Measurements from ENCODE around the gene AAK1. TPM values are rescaled to one million over a fixed set of nuclear protein-coding genes. Genes with fewer than 3 reads are reported as not detected.
A peak's percentile ranks its signal among the peaks of the same experiment; 100 is the strongest.

The AAK1 gene
- total and polyA plus RNA-seq, 10 of the 15 experiments (the other 5 are each of a cell fraction or from before 2014, with no cell fraction given), result 2.9 to 41.4 (median 17.5) TPM

GRCh38 chr2:69535817-69536241 is 107.7 kb downstream of the AAK1 start:
- SMC1A ChIA-PET (ENCODE audit: uncharacterized antibody, unreplicated experiment), result interaction anchor here (1.3 kb wide), 2 partner anchors 9 to 19 kb away, joined by 3 read pairs; no protein-coding TSS in a partner anchor
- Histone ChIP-seq H3K4me1 (ENCODE audit: control insufficient read depth, insufficient read depth, low read length) (peaks cover 12% of the 10 kb centered on the region), H3K9me3 (replicated peaks; ENCODE audit: control insufficient read depth, insufficient read depth, low read length) (no peaks in the 10 kb centered on the region; the same call in 1 of the 3 replicates), H2AFZ (ENCODE audit: control insufficient read depth, low read depth, low read length) (no peak overlapping the region), H3K4me2 (ENCODE audit: control insufficient read depth, insufficient read depth) (peak overlapping the region; percentile 69), H3K9ac (ENCODE audit: control insufficient read depth, insufficient read depth, low read length) (no peak overlapping the region), H3K36me3 (ENCODE audit: control insufficient read depth in 2 of 2, insufficient read depth in 2 of 2, low read length in 1 of 2) (peaks cover 0 to 6% of the 10 kb centered on the region in 2 experiments), H3K27ac (ENCODE audit: control insufficient read depth, insufficient read depth) (peak overlapping the region; percentile 45), H3K4me3 (no peak overlapping the region), H3K27me3 (replicated peaks in 1 of 2; ENCODE audit: control insufficient read depth in 2 of 2, insufficient read depth in 2 of 2, low read length in 1 of 2) (no peaks in the 10 kb centered on the region), H4K20me1 (ENCODE audit: control insufficient read depth, insufficient read depth) (no peaks in the 10 kb centered on the region), H3K79me2 (ENCODE audit: control insufficient read depth, insufficient read depth, low read length) (no peaks in the 10 kb centered on the region)
- RAD21 ChIA-PET (ENCODE audit: unreplicated experiment), result interaction anchor here (1.0 to 1.2 kb wide), 2 partner anchors 9 to 29 kb away, joined by 3 to 4 read pairs; no protein-coding TSS in a partner anchor
- intact Hi-C loops (cut with micrococcal nuclease; ENCODE audit: unreplicated experiment) (no loop called here), in situ Hi-C loops (cut with MboI) (no loop called here)
- no TSS peak for BruUV-seq (replicated peaks)
- FAIRE-seq (no peak), DNase-seq (ENCODE audit: low read depth, low spot score) (no peak), ATAC-seq (peak; percentile 90)
- 84% methylated on average over 5 of the region's 5 CpGs for WGBS (ENCODE audit: insufficient coverage, insufficient replicate concordance, low lambda C conversion rate, missing lambda C conversion rate)
- CTCF ChIA-PET, result interaction anchor here (0.6 to 1.3 kb wide), 3 partner anchors 29 to 98 kb away, joined by 3 to 4 read pairs (median 3); no protein-coding TSS in a partner anchor
- POLR2A ChIA-PET, result no interaction called here
- TF ChIP-seq SKIL (IDR thresholded peaks at IDR 0.05; ENCODE audit: low read depth, poor library complexity, severe bottlenecking), result peak; percentile 28
- peak; percentile 28; the same call in 1 of the 2 replicates for TF ChIP-seq MTA2 (IDR thresholded peaks at IDR 0.05; ENCODE audit: low read depth)
- 0 out of 4 replicates have a peak, but pooled peaks of 1 of the 2 experiments have one; percentile 26 for TF ChIP-seq EP300 (IDR thresholded peaks at IDR 0.05; ENCODE audit: borderline replicate concordance in 1 of 2, control insufficient read depth in 1 of 2, low read depth in 2 of 2, low read length in 2 of 2)
- TF ChIP-seq, protein P1, sequence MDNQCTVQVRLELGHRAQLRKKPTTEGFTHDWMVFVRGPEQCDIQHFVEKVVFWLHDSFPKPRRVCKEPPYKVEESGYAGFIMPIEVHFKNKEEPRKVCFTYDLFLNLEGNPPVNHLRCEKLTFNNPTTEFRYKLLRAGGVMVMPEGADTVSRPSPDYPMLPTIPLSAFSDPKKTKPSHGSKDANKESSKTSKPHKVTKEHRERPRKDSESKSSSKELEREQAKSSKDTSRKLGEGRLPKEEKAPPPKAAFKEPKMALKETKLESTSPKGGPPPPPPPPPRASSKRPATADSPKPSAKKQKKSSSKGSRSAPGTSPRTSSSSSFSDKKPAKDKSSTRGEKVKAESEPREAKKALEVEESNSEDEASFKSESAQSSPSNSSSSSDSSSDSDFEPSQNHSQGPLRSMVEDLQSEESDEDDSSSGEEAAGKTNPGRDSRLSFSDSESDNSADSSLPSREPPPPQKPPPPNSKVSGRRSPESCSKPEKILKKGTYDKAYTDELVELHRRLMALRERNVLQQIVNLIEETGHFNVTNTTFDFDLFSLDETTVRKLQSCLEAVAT (IDR thresholded peaks at IDR 0.05), result peak; percentile 68; the same call in 1 of the 2 replicates
- no peak for TF ChIP-seq ZNF274 (IDR thresholded peaks at IDR 0.05; ENCODE audit: insufficient read depth, insufficient read length)
- 0 out of 2 replicates have a peak, but pooled peaks have one; percentile 26 for TF ChIP-seq DPF2 (IDR thresholded peaks at IDR 0.05)
- TF ChIP-seq CBX5 (IDR thresholded peaks at IDR 0.05; ENCODE audit: low read depth), result no peak
- TF ChIP-seq IRF4 (IDR thresholded peaks at IDR 0.05; ENCODE audit: low read depth, low read length), result no peak
- no peak for TF ChIP-seq ZNF622 (IDR thresholded peaks at IDR 0.05)
- TF ChIP-seq RUNX3 (IDR thresholded peaks at IDR 0.05; ENCODE audit: low read length), result no peak
- no peak for TF ChIP-seq CEBPZ (IDR thresholded peaks at IDR 0.05; ENCODE audit: low read depth, low read length)
- TF ChIP-seq KDM1A (IDR thresholded peaks at IDR 0.05; ENCODE audit: borderline replicate concordance), result no peak
- TF ChIP-seq IKZF1 (conservative IDR thresholded peaks at IDR 0.05), result 0 out of 2 replicates have a peak, but pooled peaks have one; percentile 5
- TF ChIP-seq, protein P2, sequence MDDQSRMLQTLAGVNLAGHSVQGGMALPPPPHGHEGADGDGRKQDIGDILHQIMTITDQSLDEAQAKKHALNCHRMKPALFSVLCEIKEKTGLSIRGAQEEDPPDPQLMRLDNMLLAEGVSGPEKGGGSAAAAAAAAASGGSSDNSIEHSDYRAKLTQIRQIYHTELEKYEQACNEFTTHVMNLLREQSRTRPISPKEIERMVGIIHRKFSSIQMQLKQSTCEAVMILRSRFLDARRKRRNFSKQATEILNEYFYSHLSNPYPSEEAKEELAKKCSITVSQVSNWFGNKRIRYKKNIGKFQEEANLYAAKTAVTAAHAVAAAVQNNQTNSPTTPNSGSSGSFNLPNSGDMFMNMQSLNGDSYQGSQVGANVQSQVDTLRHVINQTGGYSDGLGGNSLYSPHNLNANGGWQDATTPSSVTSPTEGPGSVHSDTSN (IDR thresholded peaks at IDR 0.05; ENCODE audit: insufficient replicate concordance, low read depth, low read length), result no peak
- peak in 1 of 2 experiments; percentile 50; a peak in 2 of 4 replicates for TF ChIP-seq IKZF2 (IDR thresholded peaks at IDR 0.05)

All from GM12878 (cell line).